Glomerular endothelial cell (primary cell): ENCODE data around the gene TMPRSS13. TPM values are rescaled to one million over a fixed set of nuclear protein-coding genes. Genes with fewer than 3 reads are reported as not detected.
"Not testable (repeated sequence)": the region's sequence is repeated elsewhere in the genome, so short reads cannot be mapped to it uniquely, and the experiment has no call there.

Source experiments
- DNase-seq: peaks from one replicate; pipeline ENCODE4 v3.0.0-alpha.2; 2011; ENCODE audit warnings: low read depth, low spot score; ENCODE audit errors: extremely low read depth
- total RNA-seq: library from RNA; depleted of rRNA; stranded (reverse); fragments of >200 nt; gene quantifications from 2 replicates; pipeline ENCODE4 v1.2.3, GENCODE V29; 2015

The TMPRSS13 gene
- total RNA-seq: 0.05 and 0.06 TPM in 2 replicates

DNA sequence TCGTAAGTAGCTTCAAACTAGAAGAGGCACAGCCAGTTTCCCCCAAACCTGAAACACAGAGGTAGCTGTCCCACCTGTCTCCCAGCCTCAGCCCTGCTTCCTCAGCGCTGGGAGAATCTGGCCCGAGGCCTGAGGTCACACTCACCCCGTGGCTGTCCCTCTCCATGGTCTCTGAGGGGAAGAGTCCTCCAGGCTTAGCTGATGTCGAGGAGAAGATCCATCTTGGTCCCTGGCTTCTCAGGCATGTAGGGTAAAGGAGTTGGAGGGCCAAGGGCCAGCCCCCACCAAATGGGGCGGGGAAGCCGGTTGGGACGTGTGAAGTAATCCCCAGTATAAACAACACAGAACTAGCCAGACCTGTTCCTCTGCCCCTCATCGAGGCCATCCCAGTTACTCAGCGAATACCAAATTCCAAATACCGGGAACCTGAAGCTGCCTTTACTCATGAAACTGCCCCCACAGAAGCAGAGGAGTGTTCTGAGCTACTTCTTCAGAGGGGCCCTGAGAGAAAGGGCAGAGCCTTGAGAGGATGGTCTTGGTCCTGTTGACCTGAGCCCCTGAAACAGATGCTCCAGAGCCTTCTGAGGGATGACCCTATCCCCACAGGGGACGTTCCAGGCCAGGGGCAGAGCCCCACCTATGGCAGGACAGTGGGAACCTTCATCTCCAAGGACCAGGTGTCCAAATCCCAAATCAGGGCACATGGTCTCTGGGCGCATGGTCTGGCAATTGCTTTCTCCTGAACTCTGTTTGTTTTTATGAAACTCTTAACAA, at the start of gene TMPRSS13:
TMPRSS13 (minus strand) TSS at position 261 of the 774 bp plus-strand sequence; CDS start at position 166, 95 bp downstream.
- no peak for DNase-seq

GRCh38 chr11:117978991-117979390, 49.8 kb upstream of the TMPRSS13 start:
- DNase-seq: no peak

DNA sequence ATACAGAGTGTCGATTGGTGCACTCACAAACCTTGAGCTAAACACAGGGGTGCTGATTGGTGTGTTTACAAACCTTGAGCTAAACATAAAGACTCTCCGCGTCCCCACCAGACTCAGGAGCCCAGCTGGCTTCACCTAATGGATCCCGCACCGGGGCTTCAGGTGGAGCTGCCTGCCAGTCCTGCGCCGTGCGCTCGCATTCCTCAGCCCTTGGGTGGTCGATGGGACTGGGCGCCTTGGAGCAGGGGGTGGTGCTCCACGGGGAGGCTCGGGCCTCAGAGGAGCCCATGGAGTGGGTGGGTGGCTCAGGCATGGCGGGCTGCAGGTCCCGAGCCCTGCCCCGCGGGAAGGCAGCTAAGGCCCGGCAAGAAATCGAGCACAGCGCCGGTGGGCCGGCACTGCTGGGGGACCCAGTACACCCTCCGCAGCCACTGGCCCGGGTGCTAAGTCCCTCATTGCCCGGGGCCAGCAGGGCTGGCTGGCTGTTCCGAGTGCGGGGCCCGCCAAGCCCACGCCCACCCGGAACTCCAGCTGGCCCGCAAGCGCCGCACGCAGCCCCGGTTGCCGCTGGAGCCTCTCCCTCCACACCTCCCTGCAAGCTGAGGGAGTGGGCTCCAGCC, 49.2 kb upstream of the TMPRSS13 start:
- not testable (repeated sequence) for DNase-seq

DNA sequence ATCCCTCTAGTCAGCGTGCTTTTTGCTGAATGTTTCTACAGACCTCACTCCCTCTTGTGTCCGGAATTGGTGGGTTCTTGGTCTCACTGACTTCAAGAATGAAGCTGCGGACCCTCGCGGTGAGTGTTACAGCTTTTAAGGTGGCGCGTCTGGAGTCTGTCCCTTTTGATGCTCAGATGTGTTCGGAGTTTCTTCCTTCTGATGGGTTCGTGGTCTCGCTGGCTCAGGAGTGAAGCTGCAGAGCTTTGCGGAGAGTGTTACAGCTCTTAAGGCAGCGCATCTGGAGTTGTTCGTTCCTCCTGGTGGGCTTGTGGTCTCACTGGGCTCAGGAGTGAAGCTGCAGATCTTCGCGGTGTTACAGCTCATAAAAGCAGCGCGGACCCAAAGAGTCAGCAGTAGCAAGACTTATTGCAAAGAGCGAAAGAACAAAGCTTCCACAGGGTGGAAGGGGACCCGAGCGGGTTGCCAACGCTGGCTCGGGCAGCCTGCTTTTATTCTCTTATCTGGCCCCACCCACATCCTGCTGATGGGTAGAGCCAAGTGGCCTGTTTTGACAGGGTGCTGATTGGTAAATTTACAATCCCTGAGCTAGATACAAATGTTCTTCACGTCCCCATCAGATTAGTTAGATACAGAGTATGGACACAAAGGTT, 48.5 kb upstream of the TMPRSS13 start:
- not testable (repeated sequence) for DNase-seq

- no peak for DNase-seq
Observed at GRCh38 chr11:117977029-117977428, 47.8 kb upstream of the TMPRSS13 start.

GRCh38 chr11:117976445-117976844, 47.2 kb upstream of the TMPRSS13 start:
- no peak for DNase-seq

DNA sequence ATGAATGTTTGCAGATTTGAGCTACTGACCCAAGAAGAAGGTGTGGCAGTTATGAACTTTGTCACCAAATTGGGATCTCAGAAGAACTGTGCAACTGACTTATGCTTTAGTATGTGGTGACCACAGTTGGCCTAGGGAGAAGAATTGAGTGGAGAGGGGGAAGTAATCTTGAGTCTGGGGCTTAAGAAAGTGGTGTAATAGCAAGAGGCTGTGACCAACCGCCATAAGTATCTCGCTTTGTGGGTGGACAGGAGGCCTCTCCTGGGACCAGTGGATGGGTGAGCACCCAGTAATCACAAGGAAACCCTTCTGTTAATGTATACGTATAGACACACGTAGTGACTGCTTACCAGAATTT, 44.3 kb upstream of the TMPRSS13 start:
- no peak for DNase-seq

- DNase-seq: peak; percentile 44
Observed at GRCh38 chr11:117972629-117973502, 43.7 kb upstream of the TMPRSS13 start.

DNA sequence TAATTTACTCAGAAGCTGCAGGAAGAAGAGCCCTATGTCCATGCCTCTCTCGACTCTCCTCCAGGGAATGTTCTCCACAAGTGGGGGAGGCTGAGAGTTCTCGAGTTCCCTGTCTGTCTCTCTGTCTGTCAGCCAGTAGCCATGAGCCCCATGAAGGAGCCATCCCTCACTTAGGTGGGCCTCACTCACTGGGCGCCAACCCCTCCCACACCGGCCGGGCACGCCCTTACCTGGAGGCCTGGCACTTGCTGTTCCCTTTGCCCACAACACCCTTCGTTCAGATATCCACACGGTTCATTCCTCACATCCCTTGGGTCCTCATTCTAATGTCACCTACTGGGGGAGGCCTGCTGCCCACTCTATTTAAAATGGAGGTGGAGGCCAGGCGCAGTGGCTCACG, 42.8 kb upstream of the TMPRSS13 start:
- no peak for DNase-seq

GRCh38 chr11:117970400-117971024, 41.3 kb upstream of the TMPRSS13 start:
- no peak for DNase-seq

- DNase-seq: no peak
Observed at GRCh38 chr11:117969160-117969991, 40.2 kb upstream of the TMPRSS13 start.

DNA sequence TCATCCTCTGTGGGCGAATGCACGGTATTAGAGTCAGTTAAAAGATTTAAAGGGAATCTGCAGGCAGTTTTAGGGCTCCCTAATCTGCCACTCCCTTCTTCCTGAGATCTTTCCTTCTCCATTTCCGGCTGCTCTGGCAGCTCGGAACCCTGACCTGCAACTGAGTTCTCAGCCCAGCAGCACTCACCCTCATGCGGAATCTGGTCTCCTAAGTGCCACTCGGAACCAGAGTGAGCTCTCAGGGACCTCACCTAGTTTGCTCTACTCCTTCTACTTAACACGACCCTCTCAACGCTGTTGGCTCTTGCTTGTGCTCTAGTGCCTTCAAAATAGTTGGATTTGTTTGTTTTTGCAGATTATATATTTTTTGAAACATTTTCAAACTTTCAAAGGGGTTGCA, 37.7 kb upstream of the TMPRSS13 start:
- DNase-seq: no peak

GRCh38 chr11:117962826-117963225, 33.6 kb upstream of the TMPRSS13 start:
- DNase-seq: no peak

- no peak for DNase-seq
Observed at GRCh38 chr11:117961896-117962295, 32.7 kb upstream of the TMPRSS13 start.

GRCh38 chr11:117960406-117960805, 31.2 kb upstream of the TMPRSS13 start:
- DNase-seq: no peak

DNA sequence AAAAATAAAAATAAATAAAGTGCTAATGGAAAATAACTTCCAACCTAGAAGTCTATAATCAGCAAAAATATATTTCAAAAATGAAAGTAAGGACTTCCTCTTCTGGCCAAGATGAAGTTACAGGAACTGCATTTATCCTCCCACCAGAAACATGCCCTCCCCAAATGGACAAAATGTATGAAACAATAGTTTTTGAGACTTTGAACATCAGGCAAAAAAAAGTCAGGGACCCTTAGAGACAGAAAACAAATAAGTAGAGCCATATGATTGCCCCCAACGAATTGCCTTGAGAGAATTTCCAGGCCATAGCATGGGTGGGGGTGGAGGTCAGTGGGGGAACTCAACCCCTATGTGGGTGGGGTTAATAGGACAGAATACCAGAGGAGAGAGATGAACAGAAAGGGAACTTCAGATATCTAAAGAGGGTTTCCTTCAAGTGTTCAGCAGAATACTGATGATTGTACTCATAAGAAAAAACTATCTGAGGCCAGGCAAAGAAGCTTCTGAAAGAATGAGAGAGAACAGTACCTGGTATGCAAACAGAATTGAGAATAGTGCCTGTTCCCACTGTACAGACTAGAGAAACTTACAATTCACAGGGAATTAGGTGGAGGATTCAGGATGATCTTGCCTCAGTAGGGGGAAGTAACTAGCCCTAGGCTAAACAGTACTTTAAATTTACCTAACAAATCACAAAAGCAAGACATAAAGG, 30.4 kb upstream of the TMPRSS13 start:
- no peak for DNase-seq

DNA sequence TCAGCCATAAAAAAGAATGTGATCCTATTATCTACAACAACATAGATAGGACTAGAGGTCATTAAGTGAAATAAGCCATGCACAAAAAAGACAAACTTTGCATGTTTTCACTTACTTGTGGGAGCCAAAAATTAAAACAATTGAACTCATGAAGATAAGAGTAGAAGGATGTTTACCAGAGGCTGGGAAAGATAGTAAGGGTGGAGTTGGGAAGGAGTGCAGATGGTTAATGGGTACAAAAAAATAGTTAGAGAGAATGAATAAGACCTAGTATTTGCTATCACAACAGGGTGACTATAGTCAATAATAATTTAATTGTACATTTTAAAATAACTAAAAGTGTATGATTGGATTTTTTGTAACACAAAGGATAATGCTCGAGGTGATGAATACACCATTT, 29.7 kb upstream of the TMPRSS13 start:
- no peak for DNase-seq

DNA sequence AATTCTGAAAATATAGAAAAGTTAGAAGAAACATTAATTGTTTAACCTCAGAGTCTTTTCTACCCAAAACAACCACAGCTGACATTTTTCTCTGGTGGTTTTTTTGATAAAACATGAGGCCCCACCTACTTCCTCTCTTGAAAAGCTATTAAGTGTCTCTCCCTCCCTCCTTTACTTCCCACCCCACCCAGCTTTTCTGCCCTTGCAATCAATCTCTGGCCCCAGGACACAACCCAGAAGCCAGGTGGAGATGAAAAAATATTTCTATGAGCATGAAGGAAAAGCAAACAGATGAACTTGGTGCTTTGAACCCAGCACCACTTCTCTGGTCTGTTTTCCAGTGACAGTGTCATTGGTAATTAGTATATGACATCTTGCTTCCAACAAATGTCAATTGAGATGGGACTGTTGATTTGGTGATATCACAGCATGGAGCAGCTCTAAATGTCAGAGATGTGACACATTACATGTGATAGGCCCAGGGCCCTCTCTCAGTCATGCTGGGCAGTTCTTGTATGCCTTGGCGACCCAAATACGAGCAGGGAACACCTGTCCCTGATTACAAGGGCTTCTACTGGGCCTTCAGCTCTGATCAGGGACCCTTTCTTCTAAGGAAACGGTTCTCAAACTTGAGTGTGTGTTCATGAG, 23.9 kb upstream of the TMPRSS13 start:
- DNase-seq: no peak
